ENCODE data around the gene MUC4.
"Not testable (repeated sequence)": the region's sequence is repeated elsewhere in the genome, so short reads cannot be mapped to it uniquely, and the experiment has no call there.

Gene MUC4

GRCh38 chr3:195760345-195761122 is 51.2 kb downstream of the MUC4 start:
- FAIRE-seq, result no peak

- no peak for FAIRE-seq
Observed at GRCh38 chr3:195758721-195759353, 52.9 kb downstream of the MUC4 start.

- no peak for FAIRE-seq
Observed at GRCh38 chr3:195757827-195758226, 53.9 kb downstream of the MUC4 start.

GRCh38 chr3:195757438-195757770 is 54.3 kb downstream of the MUC4 start:
- no peak for FAIRE-seq

GRCh38 chr3:195755791-195756676 is 55.7 kb downstream of the MUC4 start:
- FAIRE-seq, result no peak

GRCh38 chr3:195755391-195755790 is 56.3 kb downstream of the MUC4 start:
- no peak for FAIRE-seq

GRCh38 chr3:195754906-195755305 is 56.8 kb downstream of the MUC4 start:
- FAIRE-seq, result no peak

GRCh38 chr3:195754141-195754540 is 57.6 kb downstream of the MUC4 start:
- no peak for FAIRE-seq

GRCh38 chr3:195753581-195753980 is 58.1 kb downstream of the MUC4 start:
- FAIRE-seq, result no peak

- FAIRE-seq, result no peak
Observed at GRCh38 chr3:195752546-195753331, 59.0 kb downstream of the MUC4 start.

GRCh38 chr3:195752066-195752465 is 59.7 kb downstream of the MUC4 start:
- no peak for FAIRE-seq

- no peak for FAIRE-seq
Observed at GRCh38 chr3:195751560-195751959, 60.2 kb downstream of the MUC4 start.

GRCh38 chr3:195750797-195751520 is 60.8 kb downstream of the MUC4 start:
- no peak for FAIRE-seq

- FAIRE-seq, result not testable (repeated sequence)
Observed at GRCh38 chr3:195749101-195749500, 62.6 kb downstream of the MUC4 start.

GRCh38 chr3:195748661-195749060 is 63.1 kb downstream of the MUC4 start:
- FAIRE-seq, result no peak

GRCh38 chr3:195746751-195747150 is 65.0 kb downstream of the MUC4 start:
- no peak for FAIRE-seq

GRCh38 chr3:195746346-195746745 is 65.4 kb downstream of the MUC4 start:
- FAIRE-seq, result no peak

GRCh38 chr3:195744437-195744836 is 67.3 kb downstream of the MUC4 start:
- FAIRE-seq, result no peak

GRCh38 chr3:195739561-195740111 is 72.1 kb downstream of the MUC4 start:
- FAIRE-seq, result no peak

- FAIRE-seq, result no peak
Observed at GRCh38 chr3:195738274-195739044, 73.3 kb downstream of the MUC4 start.

- FAIRE-seq, result not testable (repeated sequence)
Observed at GRCh38 chr3:195737782-195738181, 73.9 kb downstream of the MUC4 start.

Measured in colon (tissue), 2 donors.